ENCODE data around the gene CCDC78.

CCDC78 gene

GRCh38 chr16:726438-727290, at the start of gene CCDC78, which contains the start of gene HAGHL:
CCDC78 (minus strand) TSS chr16:726443; CDS start chr16:726367, 76 bp downstream.
HAGHL (plus strand) TSS chr16:727106; CDS start chr16:727510, 404 bp downstream.
- no peak for DNase-seq

GRCh38 chr16:775236-775796, 49.1 kb upstream of the CCDC78 start:
- DNase-seq = no peak

- DNase-seq = no peak
Measured at GRCh38 chr16:774086-775001, 48.1 kb upstream of the CCDC78 start.

GRCh38 chr16:772959-773358, 46.7 kb upstream of the CCDC78 start:
- no peak for DNase-seq

GRCh38 chr16:770411-770810, 44.2 kb upstream of the CCDC78 start:
- DNase-seq = no peak

GRCh38 chr16:769934-770333, 43.7 kb upstream of the CCDC78 start:
- no peak for DNase-seq

GRCh38 chr16:769184-769784, 43.0 kb upstream of the CCDC78 start:
- no peak for DNase-seq

- no peak for DNase-seq
Measured at GRCh38 chr16:768428-768827, 42.2 kb upstream of the CCDC78 start.

GRCh38 chr16:767743-768235, 41.5 kb upstream of the CCDC78 start:
- no peak for DNase-seq

- no peak for DNase-seq
Measured at GRCh38 chr16:766820-767640, 40.8 kb upstream of the CCDC78 start.

GRCh38 chr16:766008-766819, 40.0 kb upstream of the CCDC78 start:
- DNase-seq = no peak

- DNase-seq = no peak
Measured at GRCh38 chr16:765488-765865, 39.2 kb upstream of the CCDC78 start.

- no peak for DNase-seq
Measured at GRCh38 chr16:764848-765487, 38.7 kb upstream of the CCDC78 start.

GRCh38 chr16:764184-764750, 38.0 kb upstream of the CCDC78 start:
- DNase-seq = no peak

GRCh38 chr16:763369-764183, 37.3 kb upstream of the CCDC78 start:
- DNase-seq = no peak

- no peak for DNase-seq
Measured at GRCh38 chr16:762595-763268, 36.5 kb upstream of the CCDC78 start.

GRCh38 chr16:761625-762513, 35.6 kb upstream of the CCDC78 start:
- DNase-seq = no peak
